OCI-LY1 (cell line): ENCODE results near the gene SLC29A1.

ENCODE experiments used
- EZH2 ChIP-seq: fragments of 200-600 bp; sonication (generic), shearing (Covaris generic); IDR thresholded peaks from 2 replicates; pipeline ENCODE4 v1.8.0; 2017; ENCODE audit warnings: borderline replicate concordance, mixed run types, mild to moderate bottlenecking, antibody characterized with exemption, low read length, moderate library complexity, mixed read lengths
- TF ChIP-seq, protein P1 (sequence below): fragments of 200-600 bp; sonication (generic), shearing (Covaris generic); IDR thresholded peaks from 2 replicates; pipeline ENCODE4 v1.5.1; 2017; ENCODE audit warnings: mild to moderate bottlenecking, antibody characterized with exemption, low read length, moderate library complexity, mixed read lengths

DNA sequence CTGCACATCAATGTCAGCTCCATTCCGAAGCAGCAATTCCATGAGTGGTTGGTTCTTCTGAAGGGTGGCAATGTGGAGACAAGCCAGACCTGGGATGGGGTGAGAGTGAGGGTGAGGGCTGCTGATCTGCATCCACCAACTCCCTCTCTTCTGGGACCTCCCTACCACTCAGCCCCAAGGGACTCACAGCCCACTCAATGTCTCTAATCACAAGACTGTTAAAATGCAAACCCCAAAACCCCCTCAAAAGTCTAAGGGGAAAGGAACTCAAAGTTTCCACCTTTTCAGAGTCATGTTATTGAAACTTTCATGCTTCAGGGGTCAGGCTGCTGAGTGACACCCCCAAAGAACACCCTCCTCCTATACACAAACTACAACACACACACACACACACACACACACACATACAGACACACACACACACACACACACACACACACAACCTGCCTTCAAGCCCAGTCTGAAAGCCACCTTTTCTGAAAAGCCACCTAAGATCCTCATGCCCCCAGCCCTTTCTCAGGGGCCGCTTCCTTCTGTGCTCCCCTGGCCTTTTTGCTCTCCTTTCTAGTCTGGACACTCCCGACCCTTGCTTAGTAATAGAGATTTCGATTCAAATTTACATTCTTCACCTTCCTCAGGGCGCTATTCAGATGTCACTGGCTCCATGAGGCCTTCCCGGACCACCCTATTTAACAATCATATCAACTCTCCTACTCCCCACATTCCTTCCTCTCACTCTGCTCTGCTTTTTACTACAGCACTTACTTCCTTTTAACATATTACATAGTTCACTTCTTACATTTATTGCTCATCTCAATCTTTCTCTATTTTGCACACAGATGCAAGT, 37.3 kb downstream of the SLC29A1 start:
- TF ChIP-seq, protein P1, sequence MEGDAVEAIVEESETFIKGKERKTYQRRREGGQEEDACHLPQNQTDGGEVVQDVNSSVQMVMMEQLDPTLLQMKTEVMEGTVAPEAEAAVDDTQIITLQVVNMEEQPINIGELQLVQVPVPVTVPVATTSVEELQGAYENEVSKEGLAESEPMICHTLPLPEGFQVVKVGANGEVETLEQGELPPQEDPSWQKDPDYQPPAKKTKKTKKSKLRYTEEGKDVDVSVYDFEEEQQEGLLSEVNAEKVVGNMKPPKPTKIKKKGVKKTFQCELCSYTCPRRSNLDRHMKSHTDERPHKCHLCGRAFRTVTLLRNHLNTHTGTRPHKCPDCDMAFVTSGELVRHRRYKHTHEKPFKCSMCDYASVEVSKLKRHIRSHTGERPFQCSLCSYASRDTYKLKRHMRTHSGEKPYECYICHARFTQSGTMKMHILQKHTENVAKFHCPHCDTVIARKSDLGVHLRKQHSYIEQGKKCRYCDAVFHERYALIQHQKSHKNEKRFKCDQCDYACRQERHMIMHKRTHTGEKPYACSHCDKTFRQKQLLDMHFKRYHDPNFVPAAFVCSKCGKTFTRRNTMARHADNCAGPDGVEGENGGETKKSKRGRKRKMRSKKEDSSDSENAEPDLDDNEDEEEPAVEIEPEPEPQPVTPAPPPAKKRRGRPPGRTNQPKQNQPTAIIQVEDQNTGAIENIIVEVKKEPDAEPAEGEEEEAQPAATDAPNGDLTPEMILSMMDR = no peak
- TF ChIP-seq EZH2 = no peak
